ENCODE results near the gene RNF34. TPM values are rescaled to one million over a fixed set of nuclear protein-coding genes. Genes with fewer than 3 reads are reported as not detected.

RNF34 gene
- total and polyA plus RNA-seq, 2 of the 8 experiments (the other 6 are each of a cell fraction or from before 2014, with no cell fraction given), result 37.9 to 57.6 TPM

- no peak overlapping the region for H4K8ac ChIP-seq (ENCODE audit: extremely low read depth, insufficient read depth, low read length)
- no peak overlapping the region for H4K5ac ChIP-seq (ENCODE audit: insufficient read length, low read depth, low read length)
- H3K4me1 ChIP-seq (replicated peaks in 1 of 4; ENCODE audit: control insufficient read depth in 3 of 4, insufficient read depth in 4 of 4, low read length in 3 of 4), result no peaks in the 10 kb centered on the region
- H2BK15ac ChIP-seq (ENCODE audit: low read length), result no peak overlapping the region
- no peaks in the 10 kb centered on the region for H3K23me2 ChIP-seq (ENCODE audit: low read depth, low read length)
- no peak overlapping the region for H2AK5ac ChIP-seq (ENCODE audit: low read depth, low read length)
- no peak overlapping the region for H3K14ac ChIP-seq (ENCODE audit: insufficient read length)
- no peak overlapping the region for H3K56ac ChIP-seq (replicated peaks; ENCODE audit: insufficient read length, low read depth, low read length)
- no peaks in the 10 kb centered on the region for H3K79me1 ChIP-seq (ENCODE audit: low read depth, low read length)
- no peak overlapping the region for H3K4me3 ChIP-seq (ENCODE audit: extremely low read depth in 1 of 4, insufficient read depth in 2 of 4, low read depth in 3 of 4, low read length in 4 of 4)
- WGBS, 2 experiments (ENCODE audit: extremely low coverage in 1 of 2, insufficient coverage in 1 of 2, insufficient read length in 1 of 2, insufficient replicate concordance in 2 of 2, low coverage in 1 of 2, low lambda C conversion rate in 2 of 2, missing lambda C conversion rate in 1 of 2), result 94% methylated on average over 2 of the region's 2 CpGs; no CpG with 5 or more reads in 1 of the 2 experiments
- no peaks in the 10 kb centered on the region for H3K9me3 ChIP-seq (ENCODE audit: insufficient read depth in 2 of 2, low read depth in 1 of 2, low read length in 1 of 2)
- ChIA-PET CTCF (ENCODE audit: partially characterized antibody) (interaction anchor here (0.6 kb wide), 1 partner anchor 1881 kb away, joined by 3 read pairs; no protein-coding TSS in a partner anchor), POLR2A (ENCODE audit: partially characterized antibody) (no interaction called here)
- no peak overlapping the region for H3K9ac ChIP-seq (replicated peaks in 1 of 4; ENCODE audit: extremely low read depth in 1 of 4, low read depth in 3 of 4, low read length in 3 of 4)
- no peak overlapping the region for H3K4me2 ChIP-seq (ENCODE audit: insufficient read depth in 1 of 2, low read depth in 2 of 2, low read length in 2 of 2)
- H3K79me2 ChIP-seq (ENCODE audit: control insufficient read depth in 1 of 2, insufficient read depth in 2 of 2, low read length in 2 of 2), result no peaks in the 10 kb centered on the region
- no peak overlapping the region for H3K4ac ChIP-seq (replicated peaks; ENCODE audit: insufficient read length, low read depth, low read length)
- no peak overlapping the region for H3K23ac ChIP-seq (ENCODE audit: insufficient read length)
- H2AFZ ChIP-seq (ENCODE audit: low read length), result no peak overlapping the region
- no peak overlapping the region for H4K91ac ChIP-seq (replicated peaks; ENCODE audit: insufficient read length, low read length)
- no peak overlapping the region for H2BK20ac ChIP-seq (ENCODE audit: low read length)
- no peak for FAIRE-seq
- H3K36me3 ChIP-seq (ENCODE audit: control insufficient read depth in 2 of 4, insufficient read depth in 4 of 4, low read length in 3 of 4), result peaks cover 27 to 79% (median 57%) of the 10 kb centered on the region in 4 experiments
- H3K27ac ChIP-seq (ENCODE audit: low read depth, low read length), result no peak overlapping the region
- H2BK120ac ChIP-seq (replicated peaks; ENCODE audit: low read depth, low read length), result no peak overlapping the region
- H2BK5ac ChIP-seq (ENCODE audit: low read depth, low read length), result no peak overlapping the region
- DNase-seq (ENCODE audit: low read depth in 1 of 2, low spot score in 2 of 2), result no peak
- no peaks in the 10 kb centered on the region for H3K27me3 ChIP-seq (replicated peaks in 1 of 4; ENCODE audit: control insufficient read depth in 3 of 4, extremely low read depth in 1 of 4, insufficient read depth in 3 of 4, low read length in 3 of 4)
- no peak overlapping the region for H2BK12ac ChIP-seq (ENCODE audit: low read depth, low read length)
- no peak overlapping the region for H3K18ac ChIP-seq (ENCODE audit: extremely low read depth, low read length)
- peaks cover 6 to 15% of the 10 kb centered on the region in 2 experiments for H4K20me1 ChIP-seq (replicated peaks in 1 of 2; ENCODE audit: control insufficient read depth in 1 of 2, insufficient read depth in 2 of 2, low read length in 2 of 2)
- TF ChIP-seq, protein P1, sequence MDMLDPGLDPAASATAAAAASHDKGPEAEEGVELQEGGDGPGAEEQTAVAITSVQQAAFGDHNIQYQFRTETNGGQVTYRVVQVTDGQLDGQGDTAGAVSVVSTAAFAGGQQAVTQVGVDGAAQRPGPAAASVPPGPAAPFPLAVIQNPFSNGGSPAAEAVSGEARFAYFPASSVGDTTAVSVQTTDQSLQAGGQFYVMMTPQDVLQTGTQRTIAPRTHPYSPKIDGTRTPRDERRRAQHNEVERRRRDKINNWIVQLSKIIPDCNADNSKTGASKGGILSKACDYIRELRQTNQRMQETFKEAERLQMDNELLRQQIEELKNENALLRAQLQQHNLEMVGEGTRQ (IDR thresholded peaks at IDR 0.05; ENCODE audit: low read length), result no peak
- TF ChIP-seq ASH2L (IDR thresholded peaks at IDR 0.05; ENCODE audit: low read length) (no peak), SP1 (IDR thresholded peaks at IDR 0.05; ENCODE audit: low read depth, low read length) (no peak), BACH1 (IDR thresholded peaks at IDR 0.05; ENCODE audit: low read length) (no peak), EZH2 (IDR thresholded peaks at IDR 0.05; ENCODE audit: low read depth, low read length, severe bottlenecking) (no peak), FOSL1 (IDR thresholded peaks at IDR 0.05; ENCODE audit: insufficient read depth, low read depth, low read length) (no peak), MAX (IDR thresholded peaks at IDR 0.05) (no peak), CBX5 (IDR thresholded peaks at IDR 0.05; ENCODE audit: low read depth, low read length) (no peak), EP300 (IDR thresholded peaks at IDR 0.05; ENCODE audit: borderline replicate concordance in 1 of 2, low read depth in 2 of 2, low read length in 2 of 2) (no peak), SP4 (IDR thresholded peaks at IDR 0.05; ENCODE audit: low read length) (no peak), SRF (IDR thresholded peaks at IDR 0.05; ENCODE audit: low read depth, low read length) (no peak), EGR1 (IDR thresholded peaks at IDR 0.05; ENCODE audit: borderline replicate concordance, low read depth, low read length) (no peak)
- TF ChIP-seq, protein P2, sequence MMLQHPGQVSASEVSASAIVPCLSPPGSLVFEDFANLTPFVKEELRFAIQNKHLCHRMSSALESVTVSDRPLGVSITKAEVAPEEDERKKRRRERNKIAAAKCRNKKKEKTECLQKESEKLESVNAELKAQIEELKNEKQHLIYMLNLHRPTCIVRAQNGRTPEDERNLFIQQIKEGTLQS (IDR thresholded peaks at IDR 0.05; ENCODE audit: insufficient read depth, low read depth, low read length), result no peak
These were observed 36.8 kb downstream of the RNF34 start for GRCh38 chr12:121436706-121437105.
